ENCODE measurements around the gene CD101. TPM values are rescaled to one million over a fixed set of nuclear protein-coding genes. Genes with fewer than 3 reads are reported as not detected.

CD101 gene
- total RNA-seq, 1 experiment from 2014 or later, result 1.8 TPM

- H3K27ac Mint-ChIP-seq, result no peak overlapping the region
- Histone ChIP-seq H2BK15ac (ENCODE audit: low read depth, low read length) (no peak overlapping the region), H3K56ac (ENCODE audit: insufficient read length, low read depth, low read length) (no peak overlapping the region), H3K14ac (ENCODE audit: insufficient read depth, low read length) (no peak overlapping the region), H3K18ac (ENCODE audit: insufficient read length, low read depth, low read length) (no peak overlapping the region), H4K91ac (ENCODE audit: insufficient read length, low read depth, low read length) (no peak overlapping the region), H3K4me1 (ENCODE audit: insufficient read depth, low read length) (peaks cover 5% of the 10 kb centered on the region; the same call in 1 of the 2 replicates), H4K8ac (replicated peaks; ENCODE audit: insufficient read length, low read depth, low read length) (no peak overlapping the region), H3K79me2 (ENCODE audit: insufficient read depth, low read length) (no peaks in the 10 kb centered on the region), H3K27me3 (ENCODE audit: insufficient read depth, low read length) (no peaks in the 10 kb centered on the region; the same call in 1 of the 2 replicates), H2AK5ac (ENCODE audit: insufficient read length, low read length) (no peak overlapping the region), H2BK120ac (ENCODE audit: low read depth, low read length, poor library complexity, severe bottlenecking) (no peak overlapping the region), H4K20me1 (ENCODE audit: control insufficient read depth, insufficient read depth, insufficient read length) (no peaks in the 10 kb centered on the region), H3K23ac (ENCODE audit: insufficient read length, low read depth, low read length) (no peak overlapping the region), H3K27ac (ENCODE audit: insufficient read length, low read depth, low read length) (no peak overlapping the region), H2AFZ (ENCODE audit: low read length) (no peak overlapping the region), H4K5ac (ENCODE audit: insufficient read length, low read depth, low read length) (no peak overlapping the region), H2BK20ac (ENCODE audit: low read depth, low read length, poor library complexity, severe bottlenecking) (no peak overlapping the region), H3K4me2 (ENCODE audit: insufficient read depth, insufficient read length, low read length) (no peak overlapping the region), H3K4ac (ENCODE audit: low read depth, low read length) (no peak overlapping the region), H3K23me2 (ENCODE audit: insufficient read length, low read depth, low read length, poor library complexity, severe bottlenecking) (no peaks in the 10 kb centered on the region), H3K9me3 (ENCODE audit: control insufficient read depth, low read depth, low read length) (no peaks in the 10 kb centered on the region), H3K9ac (ENCODE audit: extremely low read depth, insufficient read length, low read length) (no peak overlapping the region), H2BK12ac (ENCODE audit: insufficient read length, low read depth, low read length) (no peak overlapping the region), H3K79me1 (ENCODE audit: insufficient read depth, low read depth, low read length, poor library complexity, severe bottlenecking) (no peaks in the 10 kb centered on the region), H2BK5ac (ENCODE audit: insufficient read length, low read length) (no peak overlapping the region), H3T11ph (ENCODE audit: low read length) (no peak overlapping the region)
- H3K4me3 Mint-ChIP-seq, result no peak overlapping the region
- no peaks in the 10 kb centered on the region for H3K9me3 Mint-ChIP-seq
- H3K36me3 Mint-ChIP-seq (ENCODE audit: insufficient read depth in 1 of 3, low read depth in 3 of 3), result no peaks in the 10 kb centered on the region
- peaks cover 2% of the 10 kb centered on the region; the same call in 1 of the 2 replicates for H3K27me3 Mint-ChIP-seq (ENCODE audit: low read depth)
- TF ChIP-seq CTCF (conservative IDR thresholded peaks at IDR 0.05), result no peak
- no CpG with 5 or more reads among the region's 2 CpGs for WGBS (ENCODE audit: extremely low coverage, insufficient read length, low lambda C conversion rate)
- peaks cover 17 to 22% of the 10 kb centered on the region in 2 experiments for H3K4me1 Mint-ChIP-seq
- no peak for DNase-seq
Observed at GRCh38 chr1:117000142-117000541, 1.4 kb upstream of the CD101 start.

Measured in H9 (cell line).